Measurements from ENCODE around the gene ABCC2. TPM values are rescaled to one million over a fixed set of nuclear protein-coding genes. Genes with fewer than 3 reads are reported as not detected.

Gene ABCC2
- total RNA-seq, result 0.47 and 0.60 TPM in 2 replicates

GRCh38 chr10:99782447-99783286, at the start of gene ABCC2:
ABCC2 (plus strand) TSS chr10:99782640; CDS start chr10:99782845, 205 bp downstream.

Other genes with a start within 250 kb of the ABCC2 start
- gene NKX2-3, start 249.7 kb upstream of the ABCC2 start, total RNA-seq, result not detected in 2 replicates
- gene SLC25A28, start 162.2 kb upstream of the ABCC2 start, total RNA-seq, result 15.3 and 32.3 TPM in 2 replicates
- 7.6 and 9.1 TPM in 2 replicates for gene ENTPD7, start 123.1 kb upstream of the ABCC2 start, total RNA-seq
- 28.2 and 32.6 TPM in 2 replicates for gene COX15, start 50.5 kb upstream of the ABCC2 start, total RNA-seq
- 11.8 and 17.1 TPM in 2 replicates for gene CUTC, start 50.4 kb upstream of the ABCC2 start, total RNA-seq
- gene DNMBP, start 227.3 kb downstream of the ABCC2 start, total RNA-seq, result 19.2 and 25.0 TPM in 2 replicates

Data from bronchial smooth muscle cell (primary cell).